Panc1 (cell line): ENCODE results near the gene SMIM12. TPM values are rescaled to one million over a fixed set of nuclear protein-coding genes. Genes with fewer than 3 reads are reported as not detected.

Experiments used
- ATAC-seq: fragments of 200-7000 bp; cut with Tn5 transposase; 2 replicates; pipeline ENCODE4 v1.9.1; 2020; ENCODE audit warnings: mild to moderate bottlenecking, moderate library complexity
- BruUV-seq: library from RNA; stranded (reverse); fragments of 400-500 nt; replicated peaks from 2 replicates; lab custom pipeline; 2021; lab: Mats Ljungman, UMichigan
- CTCF ChIA-PET: fragments of 300-600 bp; sonication (Branson Sonifier 250); formaldehyde crosslinking; loops from one replicate; lab custom pipeline; 2022; ENCODE audit warnings: antibody characterized with exemption; lab: Charles Lee
- POLR2A ChIA-PET: fragments of 300-600 bp; sonication (Branson Sonifier 250); formaldehyde crosslinking; loops from one replicate; lab custom pipeline; 2022; ENCODE audit warnings: antibody characterized with exemption; lab: Charles Lee
- DNase-seq: peaks from one replicate; pipeline ENCODE4 v3.0.0-alpha.2; 2010; ENCODE audit warnings: low read depth, low spot score
- H3K27ac ChIP-seq: 2 replicates; pipeline ENCODE4 v1.5.1; 2011; ENCODE audit warnings: mild to moderate bottlenecking, low read length, inconsistent platforms
- H3K27me3 ChIP-seq: fragments of 200-500 bp; sonication (Bioruptor generic); 2 replicates; pipeline ENCODE4 v1.6.0; 2014; ENCODE audit warnings: low read length, inconsistent platforms; ENCODE audit not compliant: control insufficient read depth, insufficient read depth
- H3K36me3 ChIP-seq: fragments of 200-500 bp; sonication (Bioruptor generic); 2 replicates; pipeline ENCODE4 v1.5.1; 2014; ENCODE audit warnings: inconsistent platforms, mild to moderate bottlenecking, low read length, moderate library complexity; ENCODE audit not compliant: control insufficient read depth, insufficient read depth
- H3K4me1 ChIP-seq: 2 replicates; pipeline ENCODE4 v1.5.1; 2011; ENCODE audit warnings: inconsistent platforms, mild to moderate bottlenecking, low read length, moderate library complexity; ENCODE audit not compliant: control insufficient read depth, insufficient read depth
- H3K4me3 ChIP-seq, 2 experiments: 2 replicates each; pipeline ENCODE4 v1.5.1; 2011 to 2012; ENCODE audit warnings: low read depth in 2 of 2, low read length in 2 of 2, mild to moderate bottlenecking in 2 of 2, inconsistent platforms in 1 of 2, moderate library complexity in 1 of 2
- H3K9me3 ChIP-seq: fragments of 200-500 bp; sonication (Bioruptor generic); 2 replicates; pipeline ENCODE4 v1.5.1; 2014; ENCODE audit warnings: low read depth, mild to moderate bottlenecking, inconsistent platforms, low read length, moderate library complexity; ENCODE audit not compliant: control insufficient read depth, insufficient read depth
- POLR2AphosphoS5 ChIP-seq: IDR thresholded peaks from 2 replicates; pipeline ENCODE4 v1.6.1; 2012; ENCODE audit warnings: mild to moderate bottlenecking, low read depth, low read length, moderate library complexity
- SIN3A ChIP-seq: IDR thresholded peaks from 2 replicates; pipeline ENCODE4 v1.6.1; 2012; ENCODE audit warnings: low read depth, mild to moderate bottlenecking, low read length, moderate library complexity, borderline replicate concordance; ENCODE audit not compliant: insufficient read depth
- TCF7L2 ChIP-seq: IDR thresholded peaks from 2 replicates; pipeline ENCODE4 v1.6.1; 2011; ENCODE audit warnings: mild to moderate bottlenecking, low read depth, low read length, inconsistent platforms
- in situ Hi-C: cut with HindIII; loops from 2 replicates; pipeline ENCODE4 v1.10.0; 2016; ENCODE audit warnings: low sequenced_read_pairs, low pct_unique_long_range_greater_than_20kb
- intact Hi-C: fragments of 100-400 bp; cut with micrococcal nuclease; formaldehyde crosslinking; loops from one replicate; pipeline ENCODE4 v1.10.0; 2022; ENCODE audit not compliant: unreplicated experiment
- total RNA-seq: library from RNA; stranded (reverse); gene quantifications from one replicate; pipeline ENCODE4 v1.2.1, GENCODE V29; 2021; ENCODE audit not compliant: unreplicated experiment
- TF ChIP-seq, protein P1 (sequence below), 2 experiments: IDR thresholded peaks; 2 replicates each; pipeline ENCODE4 v1.6.1; 2011 to 2012; ENCODE audit warnings: low read depth in 2 of 2, control low read depth in 1 of 2, low read length in 1 of 2, mild to moderate bottlenecking in 1 of 2, moderate library complexity in 1 of 2; ENCODE audit not compliant: insufficient read depth in 1 of 2
- TF ChIP-seq, protein P2 (sequence below): fragments of 450-650 bp; IDR thresholded peaks from 2 replicates; pipeline ENCODE4 v1.5.1; 2017; ENCODE audit warnings: mild to moderate bottlenecking

The SMIM12 gene
- total RNA-seq, 1 experiment from 2014 or later, result 47.5 TPM

DNA sequence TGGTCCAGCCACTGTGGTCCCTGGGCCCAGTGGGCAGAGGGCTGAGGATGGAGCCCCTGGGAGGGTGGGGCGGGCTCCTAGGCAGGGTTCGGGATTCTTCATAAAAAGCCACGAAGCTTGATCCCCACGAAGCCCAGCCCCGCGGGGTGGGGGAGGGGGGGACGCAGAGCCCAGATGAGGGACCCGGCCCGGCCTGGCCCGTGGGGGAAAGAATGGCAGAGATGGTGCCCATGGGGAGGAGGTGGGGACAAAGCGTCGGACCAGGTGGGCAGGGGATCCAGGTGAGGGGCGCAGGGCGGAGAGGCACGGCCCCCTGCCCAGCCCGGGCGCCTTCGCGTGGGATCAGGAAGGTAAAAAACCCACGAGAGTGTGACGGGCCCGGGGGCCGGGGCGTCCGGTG, 6.0 kb upstream of the SMIM12 start:
- peak overlapping the region; percentile 72; the same call in 1 of the 2 replicates for H3K27ac ChIP-seq
- in situ Hi-C loops, result no loop called here

DNA sequence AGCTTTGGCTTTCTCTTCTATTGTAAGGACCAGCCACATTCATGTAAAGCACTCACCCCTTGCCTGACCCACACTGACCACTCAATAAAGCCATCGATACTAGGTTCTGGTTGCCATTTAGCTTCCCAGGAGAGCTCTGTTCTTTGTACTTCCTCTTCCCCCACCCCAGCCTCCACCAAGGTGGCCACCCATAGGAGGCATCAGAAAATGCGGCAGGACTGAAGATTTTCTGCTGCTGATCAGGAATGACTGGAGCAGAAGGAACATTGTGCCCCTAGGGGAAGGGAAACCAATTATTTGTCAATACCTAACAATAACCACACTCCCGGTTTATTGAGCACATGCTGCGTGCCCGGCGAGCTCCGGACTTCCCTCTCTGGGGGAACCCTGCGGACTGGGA, 5.2 kb upstream of the SMIM12 start:
- in situ Hi-C loops (no loop called here), intact Hi-C loops (no loop called here)
- ChIA-PET POLR2A (no interaction called here), CTCF (no interaction called here)
- Histone ChIP-seq H3K27ac (no peak overlapping the region), H3K27me3 (no peaks in the 10 kb centered on the region; the same call in 1 of the 2 replicates), H3K36me3 (no peaks in the 10 kb centered on the region), H3K4me3 (no peak overlapping the region), H3K9me3 (no peaks in the 10 kb centered on the region), H3K4me1 (no peaks in the 10 kb centered on the region)
- TF ChIP-seq POLR2AphosphoS5, result no peak
- TF ChIP-seq, protein P1, sequence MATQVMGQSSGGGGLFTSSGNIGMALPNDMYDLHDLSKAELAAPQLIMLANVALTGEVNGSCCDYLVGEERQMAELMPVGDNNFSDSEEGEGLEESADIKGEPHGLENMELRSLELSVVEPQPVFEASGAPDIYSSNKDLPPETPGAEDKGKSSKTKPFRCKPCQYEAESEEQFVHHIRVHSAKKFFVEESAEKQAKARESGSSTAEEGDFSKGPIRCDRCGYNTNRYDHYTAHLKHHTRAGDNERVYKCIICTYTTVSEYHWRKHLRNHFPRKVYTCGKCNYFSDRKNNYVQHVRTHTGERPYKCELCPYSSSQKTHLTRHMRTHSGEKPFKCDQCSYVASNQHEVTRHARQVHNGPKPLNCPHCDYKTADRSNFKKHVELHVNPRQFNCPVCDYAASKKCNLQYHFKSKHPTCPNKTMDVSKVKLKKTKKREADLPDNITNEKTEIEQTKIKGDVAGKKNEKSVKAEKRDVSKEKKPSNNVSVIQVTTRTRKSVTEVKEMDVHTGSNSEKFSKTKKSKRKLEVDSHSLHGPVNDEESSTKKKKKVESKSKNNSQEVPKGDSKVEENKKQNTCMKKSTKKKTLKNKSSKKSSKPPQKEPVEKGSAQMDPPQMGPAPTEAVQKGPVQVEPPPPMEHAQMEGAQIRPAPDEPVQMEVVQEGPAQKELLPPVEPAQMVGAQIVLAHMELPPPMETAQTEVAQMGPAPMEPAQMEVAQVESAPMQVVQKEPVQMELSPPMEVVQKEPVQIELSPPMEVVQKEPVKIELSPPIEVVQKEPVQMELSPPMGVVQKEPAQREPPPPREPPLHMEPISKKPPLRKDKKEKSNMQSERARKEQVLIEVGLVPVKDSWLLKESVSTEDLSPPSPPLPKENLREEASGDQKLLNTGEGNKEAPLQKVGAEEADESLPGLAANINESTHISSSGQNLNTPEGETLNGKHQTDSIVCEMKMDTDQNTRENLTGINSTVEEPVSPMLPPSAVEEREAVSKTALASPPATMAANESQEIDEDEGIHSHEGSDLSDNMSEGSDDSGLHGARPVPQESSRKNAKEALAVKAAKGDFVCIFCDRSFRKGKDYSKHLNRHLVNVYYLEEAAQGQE (IDR thresholded peaks at IDR 0.05; ENCODE audit: insufficient read depth in 1 of 2, low read depth in 2 of 2, low read length in 1 of 2), result no peak
- TF ChIP-seq TCF7L2, result no peak
- TF ChIP-seq, protein P2, sequence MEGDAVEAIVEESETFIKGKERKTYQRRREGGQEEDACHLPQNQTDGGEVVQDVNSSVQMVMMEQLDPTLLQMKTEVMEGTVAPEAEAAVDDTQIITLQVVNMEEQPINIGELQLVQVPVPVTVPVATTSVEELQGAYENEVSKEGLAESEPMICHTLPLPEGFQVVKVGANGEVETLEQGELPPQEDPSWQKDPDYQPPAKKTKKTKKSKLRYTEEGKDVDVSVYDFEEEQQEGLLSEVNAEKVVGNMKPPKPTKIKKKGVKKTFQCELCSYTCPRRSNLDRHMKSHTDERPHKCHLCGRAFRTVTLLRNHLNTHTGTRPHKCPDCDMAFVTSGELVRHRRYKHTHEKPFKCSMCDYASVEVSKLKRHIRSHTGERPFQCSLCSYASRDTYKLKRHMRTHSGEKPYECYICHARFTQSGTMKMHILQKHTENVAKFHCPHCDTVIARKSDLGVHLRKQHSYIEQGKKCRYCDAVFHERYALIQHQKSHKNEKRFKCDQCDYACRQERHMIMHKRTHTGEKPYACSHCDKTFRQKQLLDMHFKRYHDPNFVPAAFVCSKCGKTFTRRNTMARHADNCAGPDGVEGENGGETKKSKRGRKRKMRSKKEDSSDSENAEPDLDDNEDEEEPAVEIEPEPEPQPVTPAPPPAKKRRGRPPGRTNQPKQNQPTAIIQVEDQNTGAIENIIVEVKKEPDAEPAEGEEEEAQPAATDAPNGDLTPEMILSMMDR, result no peak
- no peak for TF ChIP-seq SIN3A
- BruUV-seq, result no TSS peak
- DNase-seq (no peak), ATAC-seq (no peak)

More for the DNA sequence above, 6.0 kb upstream of the SMIM12 start:
- ATAC-seq (no peak), DNase-seq (no peak)
- Histone ChIP-seq H3K36me3 (no peaks in the 10 kb centered on the region), H3K4me3 (peak overlapping the region; percentile 53 to 66), H3K4me1 (no peaks in the 10 kb centered on the region), H3K9me3 (no peaks in the 10 kb centered on the region), H3K27me3 (peaks cover 1% of the 10 kb centered on the region; the same call in 1 of the 2 replicates)
- ChIA-PET POLR2A (no interaction called here), CTCF (interaction anchor here (0.6 to 1.1 kb wide), 3 partner anchors 13 to 101 kb away, joined by 3 to 7 read pairs (median 3); no protein-coding TSS in a partner anchor)
- intact Hi-C loops, result no loop called here
- no TSS peak for BruUV-seq
- TF ChIP-seq SIN3A, result no peak
- TF ChIP-seq, protein P1 (IDR thresholded peaks at IDR 0.05; ENCODE audit: insufficient read depth in 1 of 2, low read depth in 2 of 2, low read length in 1 of 2), result no peak
- no peak for TF ChIP-seq TCF7L2
- TF ChIP-seq, protein P2, result no peak
- TF ChIP-seq POLR2AphosphoS5, result no peak
